ENCODE results near the gene SND1. TPM values are rescaled to one million over a fixed set of nuclear protein-coding genes. Genes with fewer than 3 reads are reported as not detected.

SND1 gene
- total and polyA plus RNA-seq, 10 donors: 61.7 to 173 (median 116) TPM

DNA sequence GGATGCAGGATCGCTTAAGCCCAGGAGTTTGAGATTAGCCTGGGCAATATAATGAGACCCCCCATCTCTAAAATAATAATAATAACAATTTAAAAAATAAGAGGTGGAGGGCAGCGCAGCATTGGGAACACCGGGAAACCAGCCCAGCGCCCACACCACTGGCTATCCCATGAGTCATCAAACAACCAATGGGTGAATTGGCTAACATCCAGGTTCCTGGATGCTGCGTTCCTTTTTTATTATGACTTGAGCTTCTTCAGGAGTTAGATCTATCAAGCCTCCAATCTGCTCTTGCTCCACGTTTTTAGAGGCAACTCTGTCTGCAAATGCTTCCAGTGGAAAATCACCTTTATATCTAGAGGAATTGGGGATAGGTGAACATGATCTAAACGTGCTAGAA lies 389.2 kb downstream of the SND1 start:
- H3K27me3 ChIP-seq (replicated peaks in 1 of 7): no peaks in the 10 kb centered on the region
- peaks cover 0 to 36% (median 5%) of the 10 kb centered on the region in 6 donors for H3K4me1 ChIP-seq
- H3K36me3 ChIP-seq: peaks cover 0 to 13% (median 0%) of the 10 kb centered on the region in 6 donors
- intact Hi-C loops (cut with DNase I; ENCODE audit: low total_unique reads): no loop called here
- 66 to 93% (median 70%) methylated on average over 7 of the region's 7 CpGs for WGBS, 5 donors
- H3K4me3 ChIP-seq: no peak overlapping the region
- H3K27ac ChIP-seq: no peak overlapping the region
- no peak for DNase-seq
- H3K9me3 ChIP-seq: no peaks in the 10 kb centered on the region
- TF ChIP-seq POLR2AphosphoS5 (IDR thresholded peaks at IDR 0.05): no peak

DNA sequence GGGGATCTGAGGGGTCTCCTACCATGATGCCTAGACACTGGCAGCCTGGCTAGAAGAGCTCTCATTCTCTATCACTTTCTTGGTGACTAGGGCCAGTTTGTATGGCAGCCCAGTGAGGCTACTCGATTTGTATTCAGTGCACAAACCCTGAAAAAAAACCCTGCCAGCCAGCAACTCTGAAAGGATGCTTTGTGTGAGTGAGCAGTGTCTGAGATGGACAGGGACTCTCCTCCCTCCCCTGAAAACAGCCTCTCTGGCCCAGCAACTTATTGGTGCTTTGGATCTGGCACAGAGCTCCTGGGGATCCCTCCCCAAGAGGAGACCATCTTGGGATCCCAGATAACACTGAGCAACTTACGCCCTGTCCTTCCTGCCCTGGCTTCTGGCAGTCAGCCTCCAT lies 390.0 kb downstream of the SND1 start:
- TF ChIP-seq, protein P1, sequence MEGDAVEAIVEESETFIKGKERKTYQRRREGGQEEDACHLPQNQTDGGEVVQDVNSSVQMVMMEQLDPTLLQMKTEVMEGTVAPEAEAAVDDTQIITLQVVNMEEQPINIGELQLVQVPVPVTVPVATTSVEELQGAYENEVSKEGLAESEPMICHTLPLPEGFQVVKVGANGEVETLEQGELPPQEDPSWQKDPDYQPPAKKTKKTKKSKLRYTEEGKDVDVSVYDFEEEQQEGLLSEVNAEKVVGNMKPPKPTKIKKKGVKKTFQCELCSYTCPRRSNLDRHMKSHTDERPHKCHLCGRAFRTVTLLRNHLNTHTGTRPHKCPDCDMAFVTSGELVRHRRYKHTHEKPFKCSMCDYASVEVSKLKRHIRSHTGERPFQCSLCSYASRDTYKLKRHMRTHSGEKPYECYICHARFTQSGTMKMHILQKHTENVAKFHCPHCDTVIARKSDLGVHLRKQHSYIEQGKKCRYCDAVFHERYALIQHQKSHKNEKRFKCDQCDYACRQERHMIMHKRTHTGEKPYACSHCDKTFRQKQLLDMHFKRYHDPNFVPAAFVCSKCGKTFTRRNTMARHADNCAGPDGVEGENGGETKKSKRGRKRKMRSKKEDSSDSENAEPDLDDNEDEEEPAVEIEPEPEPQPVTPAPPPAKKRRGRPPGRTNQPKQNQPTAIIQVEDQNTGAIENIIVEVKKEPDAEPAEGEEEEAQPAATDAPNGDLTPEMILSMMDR (IDR thresholded peaks at IDR 0.05 in 8 of 11, conservative IDR thresholded peaks at IDR 0.05 in 3 of 11): no peak
- no peak for TF ChIP-seq POLR2A (IDR thresholded peaks at IDR 0.05)
- TF ChIP-seq POLR2AphosphoS5 (IDR thresholded peaks at IDR 0.05): no peak
- Histone ChIP-seq H3K9me3 (no peaks in the 10 kb centered on the region), H3K27me3 (replicated peaks in 1 of 7) (no peaks in the 10 kb centered on the region), H3K27ac (no peak overlapping the region), H3K4me1 (peaks cover 0 to 28% (median 5%) of the 10 kb centered on the region in 6 donors), H3K36me3 (peaks cover 0 to 13% (median 0%) of the 10 kb centered on the region in 6 donors), H3K4me3 (no peak overlapping the region)
- WGBS, 5 donors: 86 to 98% (median 94%) methylated on average over 2 of the region's 2 CpGs
- no peak for DNase-seq
- intact Hi-C loops (cut with DNase I; ENCODE audit: low total_unique reads): no loop called here

DNA sequence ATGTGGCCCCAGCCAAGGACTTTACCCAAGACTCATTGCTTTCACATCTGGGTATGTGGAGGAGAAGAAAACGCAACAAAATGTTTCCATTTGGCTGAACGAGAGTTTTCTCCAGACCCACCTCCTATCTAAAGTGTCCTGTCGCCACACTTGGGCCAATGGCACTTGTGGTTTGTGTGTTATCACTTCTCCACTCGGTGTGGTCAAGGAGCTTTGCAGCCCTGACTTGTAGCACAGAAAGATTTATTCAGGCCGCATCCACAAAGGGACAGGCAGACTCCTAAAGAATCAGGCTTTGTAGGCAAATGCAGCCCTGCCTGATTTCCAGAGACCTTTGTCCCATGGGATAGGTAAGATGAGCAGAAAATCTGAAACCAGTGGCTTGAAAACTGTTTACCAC lies 392.1 kb downstream of the SND1 start:
- no peaks in the 10 kb centered on the region for H3K27me3 ChIP-seq (replicated peaks in 1 of 7)
- peaks cover 0 to 28% (median 5%) of the 10 kb centered on the region in 6 donors for H3K4me1 ChIP-seq
- H3K9me3 ChIP-seq: no peaks in the 10 kb centered on the region
- 60 to 74% (median 68%) methylated on average over 5 of the region's 5 CpGs for WGBS, 5 donors
- TF ChIP-seq, protein P1 (IDR thresholded peaks at IDR 0.05 in 8 of 11, conservative IDR thresholded peaks at IDR 0.05 in 3 of 11): no peak
- H3K27ac ChIP-seq: no peak overlapping the region
- DNase-seq: no peak
- no peak overlapping the region for H3K4me3 ChIP-seq
- peaks cover 0 to 13% (median 0%) of the 10 kb centered on the region in 6 donors for H3K36me3 ChIP-seq
- intact Hi-C loops (cut with DNase I; ENCODE audit: low total_unique reads): no loop called here

DNA sequence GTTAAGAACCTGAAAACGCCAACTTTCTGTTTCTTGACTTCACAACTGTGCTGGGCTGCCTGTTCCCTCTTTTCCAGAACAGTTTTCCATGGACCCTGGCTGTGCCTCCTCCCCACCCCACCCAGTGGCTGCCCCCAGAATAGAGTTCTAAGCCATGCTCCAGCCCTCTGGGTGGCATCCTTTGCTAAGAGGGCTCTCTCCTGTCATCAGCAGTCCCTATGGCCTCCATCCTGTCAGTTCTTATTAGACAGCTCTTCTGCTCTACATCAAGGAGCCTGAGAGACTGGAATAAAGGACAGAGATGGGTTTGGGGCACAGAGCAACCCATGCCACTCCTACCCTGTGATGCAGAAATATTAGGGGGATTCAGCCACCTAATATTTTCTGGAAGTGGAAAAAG lies 393.2 kb downstream of the SND1 start:
- Histone ChIP-seq H3K27ac (no peak overlapping the region), H3K27me3 (replicated peaks in 1 of 7) (no peaks in the 10 kb centered on the region), H3K36me3 (peaks cover 0 to 13% (median 0%) of the 10 kb centered on the region in 6 donors), H3K9me3 (no peaks in the 10 kb centered on the region), H3K4me1 (peaks cover 0 to 28% (median 5%) of the 10 kb centered on the region in 6 donors), H3K4me3 (no peak overlapping the region)
- TF ChIP-seq POLR2AphosphoS5 (IDR thresholded peaks at IDR 0.05) (no peak), POLR2A (IDR thresholded peaks at IDR 0.05) (no peak)
- TF ChIP-seq, protein P1 (IDR thresholded peaks at IDR 0.05 in 8 of 11, conservative IDR thresholded peaks at IDR 0.05 in 3 of 11): no peak
- 85 to 100% (median 96%) methylated on average over 1 of the region's 1 CpG for WGBS, 5 donors
- intact Hi-C loops (cut with DNase I; ENCODE audit: low total_unique reads): no loop called here
- no peak for DNase-seq

DNA sequence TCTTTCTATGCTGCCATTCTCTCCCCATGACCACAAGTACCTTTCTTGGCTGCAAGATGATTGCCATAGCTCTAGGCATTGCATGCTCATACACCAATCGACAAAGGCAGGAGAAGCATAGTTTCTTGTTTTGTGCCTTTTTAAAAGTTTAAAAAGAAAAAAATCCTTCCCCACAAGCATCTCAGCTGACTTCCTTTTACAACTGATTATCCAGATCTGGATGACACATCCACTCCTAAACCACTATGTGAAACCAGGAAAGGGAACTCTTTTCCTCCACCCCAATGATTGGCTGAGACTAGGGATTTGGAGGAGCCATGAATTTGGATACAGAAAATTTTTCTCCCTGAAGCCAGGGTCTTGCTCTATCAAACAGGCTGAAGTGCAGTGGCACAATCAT lies 393.8 kb downstream of the SND1 start:
- 75 to 86% (median 77%) methylated on average over 1 of the region's 1 CpG for WGBS, 5 donors
- Histone ChIP-seq H3K9me3 (no peaks in the 10 kb centered on the region), H3K4me3 (no peak overlapping the region), H3K4me1 (peaks cover 0 to 28% (median 5%) of the 10 kb centered on the region in 6 donors), H3K27ac (no peak overlapping the region), H3K27me3 (replicated peaks in 1 of 7) (no peaks in the 10 kb centered on the region), H3K36me3 (peaks cover 0 to 13% (median 0%) of the 10 kb centered on the region in 6 donors)
- no peak for DNase-seq
- TF ChIP-seq POLR2A (IDR thresholded peaks at IDR 0.05): no peak
- TF ChIP-seq, protein P1 (IDR thresholded peaks at IDR 0.05 in 8 of 11, conservative IDR thresholded peaks at IDR 0.05 in 3 of 11): no peak
- no peak for TF ChIP-seq POLR2AphosphoS5 (IDR thresholded peaks at IDR 0.05)
- intact Hi-C loops (cut with DNase I; ENCODE audit: low total_unique reads): no loop called here
